AG09309 (cell line): Measurements from ENCODE around the gene LCLAT1.

Experiments
- DNase-seq: peaks from one replicate; pipeline ENCODE4 v3.0.0-alpha.2; 2010; ENCODE audit warnings: low read depth
- H3K4me3 ChIP-seq: 2 replicates; pipeline ENCODE4 v1.5.1; 2011; ENCODE audit warnings: mild to moderate bottlenecking, low read depth, low read length, moderate library complexity; ENCODE audit not compliant: control insufficient read depth
- TF ChIP-seq, protein P1 (sequence below): IDR thresholded peaks from 2 replicates; pipeline ENCODE4 v1.5.1; 2011; ENCODE audit warnings: mild to moderate bottlenecking, low read depth, low read length, inconsistent platforms; ENCODE audit not compliant: insufficient read depth, control insufficient read depth; ENCODE audit errors: missing control alignments

LCLAT1 gene

DNA sequence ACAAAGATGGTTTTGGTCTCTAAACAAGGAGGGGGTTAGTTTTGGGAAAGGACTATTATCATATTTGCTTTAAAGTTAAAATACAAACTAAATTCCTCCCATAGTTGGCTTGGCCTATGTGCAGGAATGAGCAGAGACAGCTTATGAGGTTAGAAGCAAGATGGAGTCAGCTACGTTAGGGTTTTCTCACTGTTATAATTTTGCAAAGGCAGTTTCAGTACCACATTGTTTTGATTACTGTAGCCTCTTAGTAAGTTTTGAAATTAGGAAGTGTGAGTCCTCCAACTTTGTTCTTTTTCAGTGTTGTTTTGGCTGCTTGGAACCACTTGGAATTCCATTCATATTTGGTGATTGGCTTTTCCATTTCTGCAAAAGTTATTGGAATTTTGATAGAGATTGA, 23.4 kb downstream of the LCLAT1 start:
- TF ChIP-seq, protein P1, sequence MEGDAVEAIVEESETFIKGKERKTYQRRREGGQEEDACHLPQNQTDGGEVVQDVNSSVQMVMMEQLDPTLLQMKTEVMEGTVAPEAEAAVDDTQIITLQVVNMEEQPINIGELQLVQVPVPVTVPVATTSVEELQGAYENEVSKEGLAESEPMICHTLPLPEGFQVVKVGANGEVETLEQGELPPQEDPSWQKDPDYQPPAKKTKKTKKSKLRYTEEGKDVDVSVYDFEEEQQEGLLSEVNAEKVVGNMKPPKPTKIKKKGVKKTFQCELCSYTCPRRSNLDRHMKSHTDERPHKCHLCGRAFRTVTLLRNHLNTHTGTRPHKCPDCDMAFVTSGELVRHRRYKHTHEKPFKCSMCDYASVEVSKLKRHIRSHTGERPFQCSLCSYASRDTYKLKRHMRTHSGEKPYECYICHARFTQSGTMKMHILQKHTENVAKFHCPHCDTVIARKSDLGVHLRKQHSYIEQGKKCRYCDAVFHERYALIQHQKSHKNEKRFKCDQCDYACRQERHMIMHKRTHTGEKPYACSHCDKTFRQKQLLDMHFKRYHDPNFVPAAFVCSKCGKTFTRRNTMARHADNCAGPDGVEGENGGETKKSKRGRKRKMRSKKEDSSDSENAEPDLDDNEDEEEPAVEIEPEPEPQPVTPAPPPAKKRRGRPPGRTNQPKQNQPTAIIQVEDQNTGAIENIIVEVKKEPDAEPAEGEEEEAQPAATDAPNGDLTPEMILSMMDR, result no peak
- no peak overlapping the region for H3K4me3 ChIP-seq
- DNase-seq, result no peak

DNA sequence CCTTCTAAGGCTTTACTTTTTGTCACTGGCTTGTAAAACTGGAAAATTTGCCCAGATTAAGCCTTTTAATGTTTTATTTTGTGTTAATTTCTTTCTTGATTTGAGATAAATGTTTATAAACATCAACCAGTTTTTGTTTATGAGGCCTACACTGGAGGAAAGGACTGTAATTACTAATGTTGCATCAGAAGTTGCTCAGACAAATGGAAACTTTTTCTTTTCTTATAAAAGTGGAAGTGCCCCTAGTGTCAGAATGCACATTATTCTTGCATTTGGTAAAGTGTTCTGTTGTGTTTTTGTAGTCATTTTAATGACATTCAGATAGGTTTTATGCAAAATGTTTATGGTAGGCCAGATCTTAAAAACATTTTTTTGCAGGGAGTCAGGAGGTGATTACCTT, 25.3 kb downstream of the LCLAT1 start:
- TF ChIP-seq, protein P1, result no peak
- H3K4me3 ChIP-seq, result no peak overlapping the region
- DNase-seq, result no peak

DNA sequence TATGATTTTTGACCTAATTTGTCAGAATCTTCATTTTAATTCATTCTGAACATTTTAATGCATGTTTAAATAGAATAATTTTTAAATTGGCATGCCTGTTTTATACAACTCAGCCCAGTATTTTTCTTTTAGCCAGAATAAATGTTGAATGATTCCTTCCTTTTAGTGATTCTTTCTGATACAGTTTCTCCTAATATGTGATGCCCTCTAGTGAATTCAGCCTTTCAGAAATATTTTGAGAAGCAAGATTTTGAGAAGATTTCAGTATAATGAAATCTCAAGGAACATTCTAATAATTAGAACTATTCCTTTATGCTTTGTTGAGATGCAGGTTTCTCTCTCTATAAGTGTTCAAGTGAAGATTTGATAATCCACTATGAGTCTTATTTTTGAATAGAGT, 28.5 kb downstream of the LCLAT1 start:
- no peak overlapping the region for H3K4me3 ChIP-seq
- TF ChIP-seq, protein P1, result no peak
- no peak for DNase-seq

DNA sequence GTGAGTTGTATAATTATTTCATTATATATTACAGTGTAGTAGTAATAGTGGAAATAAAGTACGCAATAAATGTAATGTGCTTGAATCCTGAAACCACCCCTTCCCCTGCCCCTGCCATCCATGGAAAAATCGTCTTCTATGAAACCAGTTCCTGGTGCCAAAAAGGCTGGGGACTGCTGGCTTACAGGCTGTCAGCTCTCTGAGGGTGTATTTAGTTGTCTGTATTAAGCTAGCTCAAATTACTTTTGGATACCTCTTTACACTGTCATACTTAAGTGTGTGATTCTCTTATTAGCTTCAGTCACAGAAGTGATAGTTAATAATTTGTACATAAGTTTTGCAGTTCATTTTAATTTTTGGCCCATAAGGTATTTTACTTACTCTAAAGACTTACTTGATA, 29.6 kb downstream of the LCLAT1 start:
- no peak overlapping the region for H3K4me3 ChIP-seq
- TF ChIP-seq, protein P1, result no peak
- no peak for DNase-seq

DNA sequence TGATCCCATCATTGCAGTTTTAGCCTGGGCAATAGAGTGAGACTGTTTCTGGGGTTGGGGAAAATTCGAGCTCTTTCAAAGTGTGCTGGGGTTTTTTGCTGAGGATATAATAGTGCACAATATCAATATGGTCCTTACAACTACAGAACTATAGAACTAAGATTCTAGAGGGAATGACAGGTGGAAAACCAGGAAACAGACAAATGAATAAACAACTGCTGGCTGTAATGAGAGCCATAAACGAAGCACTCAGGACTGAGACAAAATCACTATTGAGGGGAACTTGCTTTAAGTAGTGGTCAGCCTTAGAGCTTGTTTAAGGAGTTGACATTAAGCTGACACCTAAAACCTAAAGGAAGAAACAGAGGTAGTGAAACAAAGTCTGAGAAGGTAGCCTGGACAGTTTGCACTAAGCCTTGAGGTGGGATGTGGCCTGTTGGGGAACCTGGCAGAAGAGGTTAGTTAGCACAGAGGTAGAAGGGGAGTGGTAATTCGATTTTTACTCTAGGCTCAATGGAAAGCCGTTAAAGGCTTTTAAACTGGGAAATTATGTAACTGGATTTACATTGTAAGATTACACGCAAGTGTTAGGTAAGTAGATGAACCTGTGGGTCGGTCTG, 33.8 kb downstream of the LCLAT1 start:
- TF ChIP-seq, protein P1, result no peak
- no peak for DNase-seq
- H3K4me3 ChIP-seq, result no peak overlapping the region

DNA sequence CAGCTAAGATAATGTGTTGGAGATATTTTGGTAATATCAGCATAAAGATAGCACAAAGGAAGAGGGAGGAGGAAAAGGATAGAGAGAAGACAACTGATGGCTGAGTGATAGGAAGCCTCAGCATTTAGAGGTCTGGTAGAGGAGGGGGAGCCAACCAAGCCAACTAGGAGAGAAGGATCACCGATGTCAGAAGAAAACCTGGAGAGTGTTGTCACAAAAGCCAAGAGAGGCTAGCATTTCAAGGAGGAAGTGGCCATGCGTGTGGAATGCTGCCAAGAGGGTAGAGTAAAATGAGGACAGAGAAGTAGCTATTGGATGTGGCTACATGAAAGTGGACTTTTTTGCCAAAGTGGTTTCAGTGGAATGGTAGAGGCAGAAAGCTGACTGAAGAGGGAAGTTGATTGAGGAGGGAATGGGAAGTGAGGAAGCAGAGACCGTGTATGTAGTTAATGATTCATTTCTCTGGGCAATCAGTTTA, 34.3 kb downstream of the LCLAT1 start:
- no peak overlapping the region for H3K4me3 ChIP-seq
- no peak for DNase-seq
- TF ChIP-seq, protein P1, result no peak

DNA sequence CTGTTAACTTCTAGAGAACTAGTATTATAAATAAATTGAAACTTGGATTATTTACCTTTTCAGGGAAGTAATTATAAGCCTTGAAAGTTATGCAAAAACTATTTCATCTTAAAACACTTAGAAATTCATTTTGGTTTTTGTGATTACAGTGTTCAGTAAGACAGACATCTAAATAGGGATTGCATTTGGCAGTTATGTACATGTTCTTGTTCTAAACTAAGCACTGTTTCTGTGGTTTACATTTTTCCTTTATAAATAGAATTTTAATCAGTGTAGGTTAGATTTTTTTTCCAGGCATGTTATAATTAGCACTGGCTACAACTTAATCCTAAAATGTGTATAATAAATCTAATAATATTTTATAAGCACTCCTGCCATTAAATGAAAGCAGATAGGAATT, 35.0 kb downstream of the LCLAT1 start:
- H3K4me3 ChIP-seq, result no peak overlapping the region
- TF ChIP-seq, protein P1, result no peak
- no peak for DNase-seq
